WERI-Rb-1 (cell line): ENCODE results near the gene NBR1.

Source experiments
- DNase-seq: peaks from one replicate; pipeline ENCODE4 v3.0.0-alpha.2; 2020
- H3K27ac ChIP-seq: fragments of 250-450 bp; sonication (Bioruptor Pico); 2 replicates; pipeline ENCODE4 v1.5.1; 2020; ENCODE audit warnings: mild to moderate bottlenecking, moderate library complexity
- H3K27me3 ChIP-seq: fragments of 250-450 bp; sonication (Bioruptor Pico); 2 replicates; pipeline ENCODE4 v1.5.1; 2021; ENCODE audit warnings: mild to moderate bottlenecking, low read depth, moderate library complexity; ENCODE audit not compliant: insufficient read depth, severe bottlenecking
- H3K36me3 ChIP-seq: fragments of 250-450 bp; sonication (Bioruptor Pico); 2 replicates; pipeline ENCODE4 v1.5.1; 2020; ENCODE audit warnings: mild to moderate bottlenecking, moderate library complexity
- H3K4me3 ChIP-seq: 2 replicates; pipeline ENCODE4 v1.5.1; 2011; ENCODE audit warnings: low read depth, mild to moderate bottlenecking, control low read depth, low read length
- H3K9me3 ChIP-seq: fragments of 250-450 bp; sonication (Bioruptor Pico); 2 replicates; pipeline ENCODE4 v1.5.1; 2021; ENCODE audit warnings: mild to moderate bottlenecking, moderate library complexity; ENCODE audit not compliant: severe bottlenecking
- TF ChIP-seq, protein P1 (sequence below): IDR thresholded peaks from 2 replicates; pipeline ENCODE4 v1.5.1; 2011; ENCODE audit warnings: low read depth, mild to moderate bottlenecking, control low read depth, inconsistent platforms, low read length

The NBR1 gene

DNA sequence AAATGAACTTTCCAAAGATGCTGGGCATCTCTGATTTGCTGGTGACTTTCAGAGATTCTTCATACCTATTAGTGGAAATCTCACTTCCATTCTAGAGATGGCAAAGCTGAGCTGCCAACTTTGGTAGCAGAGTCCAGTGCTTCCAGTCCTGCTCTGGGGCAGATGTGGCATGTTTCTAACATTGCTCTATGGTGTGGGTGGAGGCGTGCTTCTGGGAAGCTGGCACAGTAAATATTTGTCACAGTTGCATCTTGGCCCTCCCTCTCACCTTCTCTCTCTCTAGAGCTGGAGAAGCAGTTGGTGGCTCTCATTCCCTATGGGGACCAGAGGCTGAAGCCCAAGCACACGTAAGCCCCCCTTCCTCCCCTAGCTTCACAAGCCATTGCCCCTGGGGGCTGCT, 42.5 kb downstream of the NBR1 start:
- H3K27ac ChIP-seq, result no peak overlapping the region
- TF ChIP-seq, protein P1, sequence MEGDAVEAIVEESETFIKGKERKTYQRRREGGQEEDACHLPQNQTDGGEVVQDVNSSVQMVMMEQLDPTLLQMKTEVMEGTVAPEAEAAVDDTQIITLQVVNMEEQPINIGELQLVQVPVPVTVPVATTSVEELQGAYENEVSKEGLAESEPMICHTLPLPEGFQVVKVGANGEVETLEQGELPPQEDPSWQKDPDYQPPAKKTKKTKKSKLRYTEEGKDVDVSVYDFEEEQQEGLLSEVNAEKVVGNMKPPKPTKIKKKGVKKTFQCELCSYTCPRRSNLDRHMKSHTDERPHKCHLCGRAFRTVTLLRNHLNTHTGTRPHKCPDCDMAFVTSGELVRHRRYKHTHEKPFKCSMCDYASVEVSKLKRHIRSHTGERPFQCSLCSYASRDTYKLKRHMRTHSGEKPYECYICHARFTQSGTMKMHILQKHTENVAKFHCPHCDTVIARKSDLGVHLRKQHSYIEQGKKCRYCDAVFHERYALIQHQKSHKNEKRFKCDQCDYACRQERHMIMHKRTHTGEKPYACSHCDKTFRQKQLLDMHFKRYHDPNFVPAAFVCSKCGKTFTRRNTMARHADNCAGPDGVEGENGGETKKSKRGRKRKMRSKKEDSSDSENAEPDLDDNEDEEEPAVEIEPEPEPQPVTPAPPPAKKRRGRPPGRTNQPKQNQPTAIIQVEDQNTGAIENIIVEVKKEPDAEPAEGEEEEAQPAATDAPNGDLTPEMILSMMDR, result no peak
- H3K9me3 ChIP-seq, result no peaks in the 10 kb centered on the region
- H3K27me3 ChIP-seq, result no peaks in the 10 kb centered on the region
- no peak overlapping the region for H3K4me3 ChIP-seq
- DNase-seq, result no peak
- peaks cover 17% of the 10 kb centered on the region for H3K36me3 ChIP-seq

DNA sequence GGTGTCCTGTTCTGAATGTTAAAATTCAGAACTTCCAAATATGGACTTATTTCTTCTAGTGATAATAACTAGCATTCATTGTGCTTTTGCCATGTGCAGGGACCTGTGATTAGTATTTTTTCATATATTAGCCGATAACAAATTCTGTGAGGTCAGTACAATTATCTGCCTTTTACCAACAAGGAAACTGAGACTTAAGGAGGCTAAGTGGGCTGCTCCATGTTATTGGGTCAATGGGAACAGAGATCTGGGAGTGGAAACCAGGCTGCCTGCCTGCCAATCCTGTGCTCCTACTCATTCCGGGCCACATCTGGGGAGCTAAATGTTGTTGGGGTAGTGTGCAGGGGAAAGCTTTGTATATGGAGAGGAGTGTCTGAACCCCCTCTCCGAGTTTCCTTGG, 44.3 kb downstream of the NBR1 start:
- Histone ChIP-seq H3K27me3 (no peaks in the 10 kb centered on the region), H3K9me3 (no peaks in the 10 kb centered on the region)

DNA sequence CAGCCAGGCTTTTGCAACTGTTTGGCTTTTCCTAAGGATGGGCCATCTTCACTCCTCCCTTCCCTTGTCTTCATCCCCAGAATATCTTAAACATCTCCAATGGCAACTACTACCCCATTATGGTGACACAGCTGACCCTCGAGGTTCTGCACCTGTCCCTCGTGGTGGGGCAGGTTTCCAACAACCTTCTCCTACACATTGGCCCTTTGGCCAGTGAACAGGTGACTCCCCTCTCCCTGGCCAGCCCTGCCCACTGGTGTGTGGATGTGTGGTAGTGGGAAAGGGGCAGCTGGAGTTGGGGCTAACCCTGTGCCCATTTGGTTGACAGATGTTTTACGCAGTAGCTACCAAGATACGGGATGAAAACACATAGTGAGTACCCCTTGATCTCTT, 45.4 kb downstream of the NBR1 start:
- no peak for DNase-seq
- Histone ChIP-seq H3K27ac (peak overlapping the region; percentile 5; the same call in 1 of the 2 replicates), H3K36me3 (peaks cover under 1% of the 10 kb centered on the region; the same call in 1 of the 2 replicates), H3K9me3 (no peaks in the 10 kb centered on the region), H3K27me3 (no peaks in the 10 kb centered on the region), H3K4me3 (no peak overlapping the region)
- TF ChIP-seq, protein P1, result no peak

More for the DNA sequence above, 44.3 kb downstream of the NBR1 start:
- DNase-seq, result no peak
- H3K36me3 ChIP-seq, result peaks cover 8% of the 10 kb centered on the region
- no peak overlapping the region for H3K27ac ChIP-seq
- TF ChIP-seq, protein P1, result no peak
- H3K4me3 ChIP-seq, result no peak overlapping the region

DNA sequence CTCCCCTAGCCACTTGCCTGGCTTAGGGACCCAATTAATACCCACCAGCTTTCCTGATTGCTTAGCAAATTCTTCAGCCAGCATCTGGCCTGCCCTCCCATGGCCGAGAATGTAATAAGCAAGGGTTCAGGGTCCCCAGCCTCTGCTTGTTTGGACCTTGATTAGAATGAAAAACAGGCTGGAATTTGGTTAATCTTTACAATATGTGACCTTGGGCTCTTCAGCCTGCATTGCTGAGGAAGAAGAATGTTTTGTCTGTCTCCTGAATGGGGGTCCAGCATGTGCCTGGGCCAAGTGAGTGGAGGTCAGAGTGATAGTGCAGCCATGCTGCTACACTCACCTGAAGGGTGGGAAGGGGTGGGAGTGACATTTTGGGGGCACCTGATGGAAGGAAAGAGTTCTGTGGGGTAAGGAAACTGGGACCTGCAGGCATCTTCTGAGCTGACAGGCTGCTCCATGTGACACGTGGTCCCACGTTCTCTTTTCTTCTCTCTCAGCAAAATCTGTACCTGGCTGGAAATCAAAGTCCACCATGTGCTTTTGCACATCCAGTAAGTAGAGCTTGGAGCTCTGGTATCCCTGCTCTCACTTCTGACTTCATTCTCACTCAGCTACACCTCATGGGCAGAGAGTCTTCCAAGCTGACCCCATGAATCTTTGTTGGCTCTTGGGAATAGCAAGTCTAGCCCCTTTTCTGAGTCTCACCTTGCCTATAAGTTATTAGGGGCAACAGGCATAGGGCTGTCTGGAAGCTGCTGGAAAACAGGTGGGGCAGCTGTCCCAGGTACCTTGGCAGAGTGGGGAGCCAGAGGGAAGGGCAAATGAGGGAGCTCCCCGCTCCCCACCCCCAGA, 46.0 kb downstream of the NBR1 start:
- no peak overlapping the region for H3K4me3 ChIP-seq
- H3K27ac ChIP-seq, result peak overlapping the region; percentile 5; the same call in 1 of the 2 replicates
- H3K9me3 ChIP-seq, result no peaks in the 10 kb centered on the region

DNA sequence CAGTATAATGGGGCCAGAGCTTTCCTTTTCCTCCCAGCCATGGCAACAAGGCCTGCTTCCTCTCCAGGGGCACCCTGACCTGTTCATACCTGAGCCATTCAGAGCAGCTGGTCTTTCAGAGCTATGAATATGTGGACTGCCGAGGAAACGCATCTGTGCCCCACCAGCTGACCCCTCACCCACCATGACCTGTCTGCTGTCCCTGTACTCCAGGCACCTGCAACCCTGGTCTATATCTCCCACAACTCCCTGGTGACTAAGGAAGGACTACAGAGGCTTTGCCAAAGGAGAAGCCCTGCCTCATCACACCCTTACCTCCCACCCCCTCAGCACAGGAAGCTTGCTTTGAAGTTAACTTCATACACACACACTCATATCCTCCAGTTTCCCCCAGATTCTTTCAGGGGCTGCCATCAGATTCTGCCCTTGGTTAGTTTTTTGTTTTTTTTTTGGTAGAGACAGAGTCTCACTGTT, 46.6 kb downstream of the NBR1 start:
- Histone ChIP-seq H3K4me3 (no peak overlapping the region), H3K27ac (no peak overlapping the region), H3K9me3 (no peaks in the 10 kb centered on the region), H3K27me3 (no peaks in the 10 kb centered on the region), H3K36me3 (no peaks in the 10 kb centered on the region)
- DNase-seq, result peak; percentile 5
- TF ChIP-seq, protein P1, result no peak

More for the DNA sequence above, 46.0 kb downstream of the NBR1 start:
- peak; percentile 11 for DNase-seq
- H3K36me3 ChIP-seq, result no peaks in the 10 kb centered on the region
- no peaks in the 10 kb centered on the region for H3K27me3 ChIP-seq
- TF ChIP-seq, protein P1, result no peak; the same call in 1 of the 2 replicates
